Breast epithelium (tissue), 4 donors: ENCODE results near the gene MORN1. TPM values are rescaled to one million over a fixed set of nuclear protein-coding genes. Genes with fewer than 3 reads are reported as not detected.
A peak's percentile ranks its signal among the peaks of the same experiment; 100 is the strongest.
"Not testable (repeated sequence)": the region's sequence is repeated elsewhere in the genome, so short reads cannot be mapped to it uniquely, and the experiment has no call there.

Experiments used
- DNase-seq, 2 donors: peaks; one replicate each; pipeline ENCODE4 v3.0.0-alpha.2; 2019; ENCODE audit warnings: low spot score in 2 of 2
- H3K27ac ChIP-seq, 2 donors: fragments of 200-600 bp; sonication (generic) in 1 of 2; one replicate each; pipeline ENCODE4 v1.5.1; 2016 to 2019; ENCODE audit warnings: mild to moderate bottlenecking in 1 of 2
- H3K27me3 ChIP-seq, 2 donors: fragments of 200-600 bp; sonication (generic) in 1 of 2; one replicate each; pipeline versions ENCODE4 v1.5.1 to v1.6.0; 2017 to 2019; ENCODE audit warnings: control low read depth in 1 of 2, mild to moderate bottlenecking in 1 of 2
- H3K36me3 ChIP-seq: fragments of 200-600 bp; one replicate; pipeline ENCODE4 v1.5.1; 2019
- H3K4me1 ChIP-seq, 2 donors: fragments of 200-600 bp; sonication (generic); one replicate each; pipeline ENCODE4 v1.5.1; 2016 to 2019; ENCODE audit warnings: control low read depth in 1 of 2
- H3K4me3 ChIP-seq, 3 donors: fragments of 200-600 bp; sonication (generic); 1 replicate in 2 of 3; 2 replicates in 1 of 3; pipeline ENCODE4 v1.5.1; 2016 to 2019; ENCODE audit warnings: mild to moderate bottlenecking in 3 of 3, moderate library complexity in 2 of 3
- H3K9me3 ChIP-seq, 2 donors: fragments of 200-600 bp; sonication (generic) in 1 of 2; one replicate each; pipeline ENCODE4 v1.5.1; 2016 to 2019; ENCODE audit warnings: control low read depth in 1 of 2
- CTCF ChIP-seq, 3 donors: fragments of 450-650 bp; IDR thresholded peaks; one replicate each; pipeline ENCODE4 v1.5.1; 2016 to 2017; ENCODE audit warnings: antibody characterized with exemption in 3 of 3, mild to moderate bottlenecking in 3 of 3, moderate library complexity in 3 of 3
- POLR2A ChIP-seq: fragments of 450-650 bp; IDR thresholded peaks from one replicate; pipeline ENCODE4 v1.6.1; 2016; ENCODE audit warnings: antibody characterized with exemption, mild to moderate bottlenecking, moderate library complexity
- POLR2AphosphoS5 ChIP-seq, 3 donors: sonication (generic); formaldehyde crosslinking; IDR thresholded peaks; one replicate each; pipeline ENCODE4 v1.6.1; 2017; ENCODE audit warnings: antibody characterized with exemption in 3 of 3
- intact Hi-C: fragments of 100-400 bp; cut with DNase I; formaldehyde crosslinking; loops from one replicate; pipeline ENCODE4 v1.15.1; 2023; ENCODE audit warnings: low total_unique reads
- total RNA-seq, 3 donors: library from RNA; depleted of rRNA; stranded (reverse); fragments of >200 nt; gene quantifications; one replicate each; pipeline ENCODE4 v1.1.0, GENCODE V29; 2016

Gene MORN1
- total RNA-seq, 3 donors from 2014 or later: 4.0 to 18.1 (median 17.7) TPM

- intact Hi-C loops: no loop called here
- DNase-seq: peak in 1 of 2 donors; percentile 88
- H3K4me1 ChIP-seq: peaks cover 0 to 4% of the 10 kb centered on the region in 2 donors
- TF ChIP-seq CTCF (IDR thresholded peaks at IDR 0.05) (peak in 1 of 3 donors; percentile 4), POLR2AphosphoS5 (IDR thresholded peaks at IDR 0.05) (peak in 2 of 3 donors; percentile 45 to 85), POLR2A (no peak)
- H3K36me3 ChIP-seq: no peaks in the 10 kb centered on the region
- peak overlapping the region; percentile 67 to 86 for H3K27ac ChIP-seq
- no peaks in the 10 kb centered on the region for H3K27me3 ChIP-seq
- peak overlapping the region in 1 of 3 donors; percentile 9 for H3K4me3 ChIP-seq
- H3K9me3 ChIP-seq: no peaks in the 10 kb centered on the region
Observed at GRCh38 chr1:2330519-2331199, 60.7 kb downstream of the MORN1 start.

- TF ChIP-seq POLR2AphosphoS5 (IDR thresholded peaks at IDR 0.05) (no peak), POLR2A (no peak), CTCF (IDR thresholded peaks at IDR 0.05) (no peak)
- H3K4me1 ChIP-seq: peaks cover 0 to 4% of the 10 kb centered on the region in 2 donors
- no peak overlapping the region for H3K4me3 ChIP-seq
- H3K27ac ChIP-seq: peak overlapping the region; percentile 67 to 86
- no peaks in the 10 kb centered on the region for H3K36me3 ChIP-seq
- H3K9me3 ChIP-seq: no peaks in the 10 kb centered on the region
- H3K27me3 ChIP-seq: no peaks in the 10 kb centered on the region
- intact Hi-C loops: no loop called here
- no peak for DNase-seq
Observed at GRCh38 chr1:2330035-2330434, 61.3 kb downstream of the MORN1 start.

GRCh38 chr1:2328676-2329455, 62.5 kb downstream of the MORN1 start:
- no peak overlapping the region for H3K27ac ChIP-seq
- no peaks in the 10 kb centered on the region for H3K27me3 ChIP-seq
- H3K36me3 ChIP-seq: no peaks in the 10 kb centered on the region
- intact Hi-C loops: no loop called here
- TF ChIP-seq POLR2A (no peak), CTCF (IDR thresholded peaks at IDR 0.05) (no peak), POLR2AphosphoS5 (IDR thresholded peaks at IDR 0.05) (no peak)
- no peak for DNase-seq
- peaks cover 0 to 4% of the 10 kb centered on the region in 2 donors for H3K4me1 ChIP-seq
- H3K4me3 ChIP-seq: no peak overlapping the region
- no peaks in the 10 kb centered on the region for H3K9me3 ChIP-seq

- Histone ChIP-seq H3K4me1 (peaks cover 0 to 4% of the 10 kb centered on the region in 2 donors), H3K36me3 (no peaks in the 10 kb centered on the region), H3K27ac (no peak overlapping the region), H3K9me3 (no peaks in the 10 kb centered on the region), H3K27me3 (no peaks in the 10 kb centered on the region), H3K4me3 (no peak overlapping the region)
- TF ChIP-seq POLR2AphosphoS5 (IDR thresholded peaks at IDR 0.05) (no peak), POLR2A (no peak), CTCF (IDR thresholded peaks at IDR 0.05) (no peak)
- intact Hi-C loops: no loop called here
- DNase-seq: no peak
Observed at GRCh38 chr1:2327841-2328240, 63.5 kb downstream of the MORN1 start.

- intact Hi-C loops, H3K27me3 ChIP-seq, H3K36me3 ChIP-seq, H3K4me1 ChIP-seq, H3K9me3 ChIP-seq, H3K27ac ChIP-seq, H3K4me3 ChIP-seq, DNase-seq: not testable (repeated sequence)
Observed at GRCh38 chr1:2327162-2327561, 64.2 kb downstream of the MORN1 start.
